NCI-H446 (cell line): ENCODE measurements around the gene CLEC4F.
"Not testable (repeated sequence)": the region's sequence is repeated elsewhere in the genome, so short reads cannot be mapped to it uniquely, and the experiment has no call there.

Source experiments
- DNase-seq, 2 experiments: peaks; one replicate each; lab custom pipeline; 2025; lab: John Stamatoyannopoulos, UW

CLEC4F gene

GRCh38 chr2:70826696-70827350 lies 6.4 kb upstream of the CLEC4F start:
- DNase-seq: no peak

- no peak for DNase-seq
These were observed 2.9 kb upstream of the CLEC4F start for GRCh38 chr2:70823249-70823648.

- DNase-seq: no peak
These were observed 2.4 kb upstream of the CLEC4F start for GRCh38 chr2:70822843-70823242.

GRCh38 chr2:70817284-70817954 lies 3.0 kb downstream of the CLEC4F start:
- no peak for DNase-seq

GRCh38 chr2:70816726-70817125 lies 3.7 kb downstream of the CLEC4F start:
- no peak for DNase-seq

- no peak for DNase-seq
These were observed 11.1 kb downstream of the CLEC4F start for GRCh38 chr2:70808983-70809958.

GRCh38 chr2:70807828-70808118 lies 12.6 kb downstream of the CLEC4F start:
- no peak for DNase-seq

GRCh38 chr2:70807102-70807827 lies 13.1 kb downstream of the CLEC4F start:
- DNase-seq: no peak

GRCh38 chr2:70806620-70807019 lies 13.8 kb downstream of the CLEC4F start:
- no peak for DNase-seq

GRCh38 chr2:70806013-70806412 lies 14.4 kb downstream of the CLEC4F start:
- no peak for DNase-seq

- no peak for DNase-seq
These were observed 18.7 kb downstream of the CLEC4F start for GRCh38 chr2:70801607-70802263.

- no peak for DNase-seq
These were observed 20.7 kb downstream of the CLEC4F start for GRCh38 chr2:70799706-70800105.

GRCh38 chr2:70797996-70798395 lies 22.4 kb downstream of the CLEC4F start:
- DNase-seq: not testable (repeated sequence)

GRCh38 chr2:70797506-70797905 lies 22.9 kb downstream of the CLEC4F start:
- DNase-seq: no peak

GRCh38 chr2:70796262-70796661 lies 24.1 kb downstream of the CLEC4F start:
- no peak for DNase-seq

GRCh38 chr2:70795164-70795995 lies 25.0 kb downstream of the CLEC4F start:
- no peak for DNase-seq

- no peak for DNase-seq
These were observed 26.9 kb downstream of the CLEC4F start for GRCh38 chr2:70793450-70793849.

- no peak for DNase-seq
These were observed 30.1 kb downstream of the CLEC4F start, which contains the start of gene FIGLA for GRCh38 chr2:70790136-70790828. FIGLA (minus strand) TSS chr2:70790643; CDS start chr2:70790638, 5 bp downstream.

- peak in 1 of 2 experiments; percentile 45 for DNase-seq
These were observed 30.9 kb downstream of the CLEC4F start for GRCh38 chr2:70789304-70790135.
